Endothelial cell of umbilical vein (primary cell): Measurements from ENCODE around the gene ARFIP1. TPM values are rescaled to one million over a fixed set of nuclear protein-coding genes. Genes with fewer than 3 reads are reported as not detected.

ENCODE experiments used
- BruUV-seq: library from RNA; stranded (reverse); fragments of 400-500 nt; replicated peaks from 2 replicates; lab custom pipeline; 2021; lab: Mats Ljungman, UMichigan
- CTCF ChIA-PET: fragments of 300-600, 350-600 bp; sonication (Branson Sonifier 250); formaldehyde crosslinking; loops from one replicate; lab custom pipeline; 2021; ENCODE audit warnings: antibody characterized with exemption, inconsistent platforms; lab: Charles Lee
- POLR2A ChIA-PET: fragments of 300-600, 350-600 bp; sonication (Branson Sonifier 250); formaldehyde crosslinking; loops from one replicate; lab custom pipeline; 2021; ENCODE audit warnings: antibody characterized with exemption, inconsistent platforms; lab: Charles Lee
- DNase-seq: peaks from one replicate; pipeline ENCODE4 v3.0.0-alpha.2; 2011; ENCODE audit warnings: low read depth, low spot score
- FAIRE-seq: peaks from 2 replicates; lab custom pipeline; 2011; peaks lifted over from hg19 to GRCh38; lab: Jason Lieb, UNC
- H2AFZ ChIP-seq: 2 replicates; pipeline ENCODE4 v1.6.0; 2012; ENCODE audit warnings: low read depth, low read length, control low read depth, inconsistent platforms
- H3K27ac ChIP-seq: 2 replicates; pipeline ENCODE4 v1.5.1; 2011; ENCODE audit warnings: low read depth, mild to moderate bottlenecking, control low read depth, low read length, moderate library complexity; ENCODE audit not compliant: insufficient read depth
- H3K27me3 ChIP-seq, 2 experiments: 2 replicates each; pipeline versions ENCODE4 v1.6.0 to v1.6.1; 2011; ENCODE audit warnings: low read length in 2 of 2, mixed read lengths in 1 of 2; ENCODE audit not compliant: control insufficient read depth in 2 of 2, insufficient read depth in 2 of 2
- H3K36me3 ChIP-seq, 2 experiments: 2 replicates in 1 of 2; 3 replicates in 1 of 2; pipeline ENCODE4 v1.5.1; 2011; ENCODE audit warnings: low read length in 2 of 2, mild to moderate bottlenecking in 1 of 2, moderate library complexity in 1 of 2; ENCODE audit not compliant: control insufficient read depth in 2 of 2, insufficient read depth in 2 of 2; ENCODE audit errors: extremely low read depth in 1 of 2
- H3K4me1 ChIP-seq: 3 replicates; pipeline ENCODE4 v1.5.1; 2011; ENCODE audit warnings: mild to moderate bottlenecking, low read length; ENCODE audit not compliant: control insufficient read depth, insufficient read depth; ENCODE audit errors: extremely low read depth
- H3K4me2 ChIP-seq: 2 replicates; pipeline ENCODE4 v1.6.1; 2011; ENCODE audit warnings: low read length, control low read depth, mixed read lengths; ENCODE audit not compliant: insufficient read depth
- H3K4me3 ChIP-seq, 3 experiments: fragments of 200-600 bp in 1 of 3; sonication (generic), shearing (Covaris generic) in 1 of 3; replicated peaks in 1 of 3; 2 replicates each; pipeline ENCODE4 v1.5.1; 2011 to 2016; ENCODE audit warnings: control low read depth in 3 of 3, low read length in 3 of 3, mild to moderate bottlenecking in 2 of 3, inconsistent platforms in 1 of 3, low read depth in 1 of 3, moderate library complexity in 1 of 3; ENCODE audit not compliant: insufficient read depth in 1 of 3
- H3K79me2 ChIP-seq: 2 replicates; pipeline ENCODE4 v1.6.0; 2012; ENCODE audit warnings: low read length, inconsistent platforms; ENCODE audit not compliant: control insufficient read depth, insufficient read depth
- H3K9ac ChIP-seq: replicated peaks from 2 replicates; pipeline ENCODE3; 2011; ENCODE audit warnings: low read length, control low read depth; ENCODE audit not compliant: insufficient read depth; ENCODE audit errors: extremely low read depth
- H3K9me1 ChIP-seq: replicated peaks from 3 replicates; pipeline ENCODE4 v1.6.0; 2011; ENCODE audit warnings: mild to moderate bottlenecking, low read length; ENCODE audit not compliant: control insufficient read depth, insufficient read depth; ENCODE audit errors: extremely low read depth
- H3K9me3 ChIP-seq: replicated peaks from 2 replicates; pipeline ENCODE4 v1.5.1; 2012; ENCODE audit warnings: low read length, inconsistent platforms; ENCODE audit not compliant: control insufficient read depth, insufficient read depth
- H4K20me1 ChIP-seq: replicated peaks from 2 replicates; pipeline ENCODE3; 2011; ENCODE audit warnings: mild to moderate bottlenecking, low read length; ENCODE audit not compliant: control insufficient read depth, insufficient read depth; ENCODE audit errors: extremely low read depth
- EZH2 ChIP-seq: IDR thresholded peaks from 2 replicates; pipeline ENCODE4 v1.6.1; 2012; ENCODE audit warnings: borderline replicate concordance, low read depth, mild to moderate bottlenecking, moderate library complexity, low read length, inconsistent platforms; ENCODE audit not compliant: severe bottlenecking
- FOS ChIP-seq: IDR thresholded peaks from 2 replicates; pipeline ENCODE4 v1.6.1; 2011; ENCODE audit warnings: mild to moderate bottlenecking, low read length, moderate library complexity, borderline replicate concordance; ENCODE audit not compliant: insufficient read depth
- GATA2 ChIP-seq: IDR thresholded peaks from 2 replicates; pipeline ENCODE4 v1.7.0; 2011; ENCODE audit warnings: low read depth, mild to moderate bottlenecking, moderate library complexity, mixed read lengths, low read length; ENCODE audit not compliant: insufficient read length, insufficient read depth
- JUN ChIP-seq: IDR thresholded peaks from 2 replicates; pipeline ENCODE4 v1.6.1; 2011; ENCODE audit warnings: borderline replicate concordance, low read depth; ENCODE audit not compliant: insufficient read length, insufficient read depth
- MAX ChIP-seq: IDR thresholded peaks from 2 replicates; pipeline ENCODE4 v1.6.1; 2011; ENCODE audit not compliant: insufficient read depth, insufficient read length
- MYC ChIP-seq: IDR thresholded peaks from one replicate; pipeline ENCODE4 v1.6.1; 2011; ENCODE audit warnings: mild to moderate bottlenecking, low read depth, low read length
- POLR2A ChIP-seq: IDR thresholded peaks from 2 replicates; pipeline ENCODE4 v1.6.1; 2012; ENCODE audit warnings: low read depth, mild to moderate bottlenecking, control low read depth, low read length
- POLR2AphosphoS5 ChIP-seq: IDR thresholded peaks from 2 replicates; pipeline ENCODE4 v1.6.1; 2012; ENCODE audit warnings: low read depth, mild to moderate bottlenecking, control low read depth, low read length, moderate library complexity; ENCODE audit not compliant: insufficient read depth
- dilution Hi-C: fragments of 300-500 bp; cut with MboI; formaldehyde crosslinking; loops from one replicate; pipeline ENCODE4 v1.15.0; 2019; ENCODE audit warnings: low sequenced_read_pairs; ENCODE audit not compliant: extremely low pct_ligation_motif_present
- intact Hi-C: fragments of 100-400 bp; cut with micrococcal nuclease; formaldehyde crosslinking; loops from one replicate; pipeline ENCODE4 v1.10.0; 2022
- polyA plus RNA-seq, 4 experiments: library from polyadenylated mRNA; depleted of rRNA in 3 of 4; stranded (reverse) in 3 of 4; unstranded in 1 of 4; fragments of >200 nt; gene quantifications; 2 replicates each; pipeline versions ENCODE4 v1.2.1 to v1.2.3, GENCODE V29; 2011 to 2012; ENCODE audit warnings: missing spikeins in 1 of 4
- total RNA-seq: library from RNA; stranded (reverse); gene quantifications from 2 replicates; pipeline ENCODE4 v1.2.3, GENCODE V29; 2021
- TF ChIP-seq, protein P1 (sequence below), 2 donors: IDR thresholded peaks; 1 replicate in 1 of 2; 2 replicates in 1 of 2; pipeline ENCODE4 v1.5.1; 2011; ENCODE audit warnings: low read length in 2 of 2, mild to moderate bottlenecking in 2 of 2, moderate library complexity in 2 of 2, control low read depth in 1 of 2, inconsistent platforms in 1 of 2, low read depth in 1 of 2; ENCODE audit not compliant: insufficient read depth in 1 of 2; ENCODE audit errors: extremely low read depth in 1 of 2

ARFIP1 gene
- total and polyA plus RNA-seq, 2 donors (not counting 3 experiments of a cell fraction or from before 2014, with no cell fraction given), result 10.0 to 24.2 TPM

GRCh38 chr4:152860046-152860445 is 80.3 kb downstream of the ARFIP1 start:
- Histone ChIP-seq H3K9me1 (no peaks in the 10 kb centered on the region), H3K27me3 (no peaks in the 10 kb centered on the region), H3K9ac (no peak overlapping the region), H2AFZ (no peak overlapping the region), H3K9me3 (no peaks in the 10 kb centered on the region), H3K36me3 (peaks cover 0 to 3% of the 10 kb centered on the region in 2 experiments), H3K4me1 (no peaks in the 10 kb centered on the region), H3K4me3 (no peak overlapping the region), H3K79me2 (no peaks in the 10 kb centered on the region), H3K4me2 (no peak overlapping the region), H4K20me1 (no peaks in the 10 kb centered on the region), H3K27ac (no peak overlapping the region)
- DNase-seq, result no peak
- no peak for TF ChIP-seq MYC
- TF ChIP-seq JUN, result no peak
- TF ChIP-seq POLR2A, result no peak
- TF ChIP-seq GATA2, result no peak
- TF ChIP-seq EZH2, result no peak
- TF ChIP-seq FOS, result no peak
- no peak for TF ChIP-seq MAX
- TF ChIP-seq, protein P1, sequence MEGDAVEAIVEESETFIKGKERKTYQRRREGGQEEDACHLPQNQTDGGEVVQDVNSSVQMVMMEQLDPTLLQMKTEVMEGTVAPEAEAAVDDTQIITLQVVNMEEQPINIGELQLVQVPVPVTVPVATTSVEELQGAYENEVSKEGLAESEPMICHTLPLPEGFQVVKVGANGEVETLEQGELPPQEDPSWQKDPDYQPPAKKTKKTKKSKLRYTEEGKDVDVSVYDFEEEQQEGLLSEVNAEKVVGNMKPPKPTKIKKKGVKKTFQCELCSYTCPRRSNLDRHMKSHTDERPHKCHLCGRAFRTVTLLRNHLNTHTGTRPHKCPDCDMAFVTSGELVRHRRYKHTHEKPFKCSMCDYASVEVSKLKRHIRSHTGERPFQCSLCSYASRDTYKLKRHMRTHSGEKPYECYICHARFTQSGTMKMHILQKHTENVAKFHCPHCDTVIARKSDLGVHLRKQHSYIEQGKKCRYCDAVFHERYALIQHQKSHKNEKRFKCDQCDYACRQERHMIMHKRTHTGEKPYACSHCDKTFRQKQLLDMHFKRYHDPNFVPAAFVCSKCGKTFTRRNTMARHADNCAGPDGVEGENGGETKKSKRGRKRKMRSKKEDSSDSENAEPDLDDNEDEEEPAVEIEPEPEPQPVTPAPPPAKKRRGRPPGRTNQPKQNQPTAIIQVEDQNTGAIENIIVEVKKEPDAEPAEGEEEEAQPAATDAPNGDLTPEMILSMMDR (IDR thresholded peaks at IDR 0.05; ENCODE audit: extremely low read depth in 1 of 2, insufficient read depth in 1 of 2, low read depth in 1 of 2, low read length in 2 of 2), result no peak
- no peak for TF ChIP-seq POLR2AphosphoS5
- POLR2A ChIA-PET, result no interaction called here
- dilution Hi-C loops (no loop called here), intact Hi-C loops (no loop called here)
- CTCF ChIA-PET, result no interaction called here
- no peak for FAIRE-seq
- BruUV-seq, result no TSS peak
